GM21360 (cell line): Measurements from ENCODE around the gene ADAM33.

Experiments
- ATAC-seq: cut with Tn5 transposase; IDR thresholded peaks from one replicate; pipeline ENCODE4 v1.9.1; 2021; ENCODE audit warnings: mild to moderate bottlenecking, moderate library complexity; ENCODE audit not compliant: unreplicated experiment

ADAM33 gene

DNA sequence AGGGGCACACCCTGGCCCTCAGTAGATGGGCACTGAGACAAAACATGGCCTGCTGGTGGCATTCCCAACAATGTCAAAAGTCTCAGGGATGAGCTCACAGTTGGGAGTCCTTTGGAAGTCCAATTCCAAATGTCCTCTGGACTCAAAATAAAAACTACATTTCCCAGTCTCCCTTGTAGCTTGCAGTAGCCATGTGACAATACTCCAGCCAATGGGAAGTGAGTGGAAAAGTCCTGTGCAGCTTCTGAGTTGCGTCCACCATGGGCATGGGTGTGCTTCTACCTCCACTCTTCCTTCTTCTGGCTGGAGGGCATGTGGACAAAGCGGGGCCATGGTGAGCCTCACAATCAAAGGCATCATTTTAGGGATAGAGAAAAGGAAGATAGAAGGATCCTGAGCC, 5.8 kb upstream of the ADAM33 start:
- ATAC-seq, result no peak

DNA sequence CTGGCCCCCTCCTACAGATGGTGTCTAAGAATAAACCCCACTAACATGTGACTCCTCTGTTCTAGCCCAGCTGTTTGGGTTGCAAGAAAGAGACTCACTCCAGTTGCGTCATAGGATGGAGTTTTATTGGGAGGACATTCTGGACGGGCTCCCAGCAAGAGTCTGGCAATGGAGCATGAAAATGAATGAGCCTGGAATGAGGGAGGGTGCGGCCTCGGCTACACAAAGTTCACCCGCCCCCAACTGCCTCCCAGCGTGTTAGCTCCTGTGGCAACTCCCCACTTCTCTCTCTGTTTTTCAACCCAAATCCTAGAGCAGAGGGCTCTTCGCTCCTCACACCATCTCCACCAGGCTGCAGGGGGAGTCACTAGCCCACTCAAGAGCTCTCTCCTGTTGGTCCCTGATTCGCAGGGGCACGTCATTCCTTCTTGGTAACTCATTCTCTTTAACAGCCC, 5.1 kb upstream of the ADAM33 start:
- ATAC-seq, result no peak

DNA sequence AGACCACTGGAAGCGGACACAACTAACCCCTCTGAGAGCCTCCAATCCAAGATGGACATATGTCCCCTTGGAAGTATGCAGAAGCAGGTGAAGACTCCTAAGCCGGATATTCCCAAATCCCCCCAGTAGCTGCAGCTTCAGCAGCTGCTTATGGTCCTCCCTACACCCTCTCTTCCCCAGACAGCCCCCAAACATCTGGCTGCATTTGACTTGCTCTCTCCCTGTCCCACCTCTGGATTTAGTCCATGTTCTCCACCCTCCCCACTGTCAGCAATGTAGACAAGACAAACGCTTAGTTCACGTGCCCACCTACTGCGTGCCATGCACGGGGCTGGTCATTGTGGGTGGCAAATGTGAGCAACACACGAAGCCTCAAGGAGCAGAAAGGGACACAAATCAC, 4.6 kb upstream of the ADAM33 start:
- no peak for ATAC-seq

DNA sequence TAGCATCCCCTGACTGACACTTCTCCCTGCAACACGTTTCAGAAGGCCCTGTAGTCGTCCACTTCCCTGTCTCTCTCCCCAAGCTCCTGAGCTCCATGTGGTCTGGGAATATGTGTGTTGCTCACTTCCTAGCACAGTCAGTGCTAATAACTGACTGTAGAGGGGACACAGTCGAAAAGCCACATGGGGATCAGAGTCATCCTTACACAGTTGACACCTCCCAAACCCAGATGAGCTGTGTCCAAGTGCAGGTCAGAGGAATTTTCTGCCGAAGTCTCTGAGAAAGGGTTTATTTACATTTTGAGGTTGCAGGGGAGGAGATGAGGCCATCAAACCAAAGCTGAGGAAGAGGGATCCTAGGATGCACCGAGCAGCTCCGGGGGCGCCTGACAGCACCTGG, 3.5 kb upstream of the ADAM33 start:
- ATAC-seq, result no peak

DNA sequence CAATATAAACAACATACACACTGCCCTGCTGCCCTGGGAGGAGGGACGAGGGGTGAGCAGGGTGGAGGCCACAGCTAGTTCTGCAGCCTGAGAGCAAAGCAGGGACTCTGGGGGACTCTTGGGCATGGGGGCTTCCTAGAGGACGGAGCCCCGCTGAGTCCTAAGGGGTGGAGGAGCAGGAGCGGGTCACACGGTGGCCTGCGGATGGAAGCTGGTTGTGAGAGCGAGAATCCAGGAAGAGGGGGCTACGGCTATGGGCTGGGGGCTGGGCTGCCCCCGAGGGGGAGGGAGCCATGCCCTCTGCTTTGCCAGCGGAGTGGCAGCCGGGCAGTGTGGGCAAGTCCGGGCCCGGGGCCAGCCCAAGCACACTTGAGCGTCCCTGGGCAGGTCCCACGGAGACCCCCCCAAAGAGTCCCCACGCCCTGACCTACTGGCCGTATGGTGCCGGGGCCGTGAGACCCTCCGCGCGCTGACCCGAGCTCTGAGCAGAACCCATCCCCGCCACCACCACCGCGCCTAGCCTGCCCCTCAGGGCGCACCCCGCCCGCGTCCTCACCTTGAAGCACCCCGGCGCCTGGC, 369 bp downstream of the ADAM33 start:
- no peak for ATAC-seq

DNA sequence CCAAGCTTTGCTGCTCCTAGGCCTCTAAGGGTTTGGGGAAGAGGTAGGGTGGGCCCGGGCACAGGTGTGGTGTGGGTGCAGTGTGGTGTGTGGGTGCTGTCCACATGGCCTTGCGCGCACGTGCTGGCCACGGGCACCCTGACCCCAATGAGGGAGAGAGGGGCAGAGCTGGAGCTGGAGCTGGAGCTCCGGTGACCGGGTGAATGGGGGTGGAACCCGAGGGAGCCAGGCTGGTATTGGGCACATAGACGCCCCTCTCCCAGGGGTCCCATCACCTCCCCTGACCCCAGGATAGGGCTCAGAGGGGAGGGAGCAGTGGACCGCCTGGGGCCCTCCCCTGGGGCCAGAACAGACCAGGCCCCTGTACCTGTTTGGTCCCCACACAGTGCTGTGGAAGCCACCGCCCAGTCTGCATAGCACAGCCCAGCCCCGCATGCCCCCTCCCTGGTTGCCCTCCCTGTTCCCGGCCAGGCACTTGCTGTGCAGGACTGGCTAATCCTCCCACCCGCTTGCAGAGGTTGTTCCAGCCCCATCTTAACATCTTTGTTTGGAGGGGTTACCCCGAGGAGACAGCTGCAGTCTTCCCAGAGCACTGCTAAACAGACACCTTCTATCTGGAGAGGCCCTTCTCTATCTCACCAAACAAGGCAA, 984 bp downstream of the ADAM33 start:
- no peak for ATAC-seq

DNA sequence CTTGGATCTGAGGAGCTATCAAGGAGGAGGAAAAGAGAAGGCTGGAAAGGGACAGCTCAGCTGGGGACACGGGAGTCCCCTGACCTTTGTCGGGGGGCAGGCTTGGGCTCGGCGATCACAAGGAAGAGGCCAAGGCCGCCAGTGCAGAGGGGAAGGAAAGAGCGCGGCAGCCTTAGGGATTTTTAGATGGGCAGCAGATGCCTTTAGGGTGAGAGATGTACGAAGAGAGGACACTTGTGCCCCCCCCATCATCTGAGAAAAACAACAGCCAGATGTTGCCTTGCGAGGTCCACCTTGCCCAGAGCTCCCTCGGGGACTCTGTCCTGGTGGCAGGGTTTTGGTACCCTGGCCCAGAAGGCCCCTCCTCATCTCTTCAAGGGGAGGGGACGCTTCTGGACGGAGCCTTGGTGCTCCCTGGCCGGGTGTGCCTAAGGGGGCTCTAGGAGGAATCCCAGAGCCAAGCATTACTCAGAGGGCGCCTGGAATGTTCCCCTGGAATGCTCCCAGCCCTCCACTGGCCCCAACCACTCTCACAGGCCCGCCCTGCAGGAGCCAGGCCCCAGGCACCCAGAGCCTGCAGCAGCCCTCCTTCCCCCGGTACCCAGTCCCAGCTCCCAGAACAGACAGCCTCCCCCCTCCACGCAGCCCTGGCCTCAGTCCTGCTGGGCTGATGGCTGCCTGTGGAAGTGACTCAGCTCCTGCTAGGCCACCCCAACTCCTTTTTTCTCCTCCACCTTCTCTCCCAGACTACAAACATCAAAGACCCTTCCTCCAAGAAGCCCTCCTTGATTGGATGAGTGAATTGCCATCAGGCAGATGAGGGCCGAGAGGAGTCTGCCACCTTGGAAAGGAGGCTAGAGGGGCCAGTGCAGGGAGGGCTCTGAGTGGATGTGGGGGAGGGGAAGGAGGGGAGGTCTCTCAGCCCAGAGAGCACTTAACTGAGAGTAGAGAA, 1.8 kb downstream of the ADAM33 start:
- ATAC-seq, result no peak

DNA sequence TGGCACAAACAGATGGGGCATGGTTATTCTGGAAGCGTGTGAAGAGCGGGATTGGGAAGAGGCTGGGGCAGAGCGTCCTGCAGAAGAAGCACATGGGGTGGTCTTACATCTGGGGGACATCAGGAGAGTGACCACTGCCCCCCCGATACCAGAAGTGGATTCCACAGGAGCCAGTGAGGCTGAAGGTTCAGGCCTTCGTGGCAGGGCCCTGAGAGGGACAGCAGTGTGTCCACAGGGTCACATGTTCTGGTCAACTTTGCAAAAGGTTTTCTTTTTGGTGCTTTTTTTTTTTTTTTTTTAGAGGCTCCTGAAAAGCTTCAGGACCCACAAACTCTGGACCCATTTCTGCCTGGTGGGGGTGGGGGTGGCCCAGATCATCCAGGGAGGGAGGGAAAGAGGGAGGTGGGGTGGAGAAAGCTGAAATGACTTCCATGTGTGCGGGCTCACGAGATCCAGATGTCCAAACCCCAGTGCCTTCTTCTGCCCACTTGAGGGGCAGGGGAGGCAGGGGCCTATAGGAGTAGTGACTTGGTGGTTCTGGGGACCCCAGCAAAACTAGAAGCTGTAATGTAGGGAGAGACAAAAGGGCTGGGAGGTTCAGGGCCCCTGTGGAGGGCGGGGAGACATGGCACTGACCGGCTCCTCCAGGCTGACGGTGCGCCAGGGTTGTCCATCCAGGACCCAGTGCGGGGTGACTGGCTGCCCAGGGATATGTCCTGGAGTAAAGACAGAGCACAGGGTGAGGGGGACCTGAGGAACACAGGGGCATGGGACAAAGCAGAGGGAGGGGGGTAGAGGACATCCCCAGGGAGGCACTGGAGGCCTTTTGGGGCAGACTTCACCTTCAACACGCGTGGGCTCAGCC, 2.7 kb downstream of the ADAM33 start:
- ATAC-seq, result no peak

DNA sequence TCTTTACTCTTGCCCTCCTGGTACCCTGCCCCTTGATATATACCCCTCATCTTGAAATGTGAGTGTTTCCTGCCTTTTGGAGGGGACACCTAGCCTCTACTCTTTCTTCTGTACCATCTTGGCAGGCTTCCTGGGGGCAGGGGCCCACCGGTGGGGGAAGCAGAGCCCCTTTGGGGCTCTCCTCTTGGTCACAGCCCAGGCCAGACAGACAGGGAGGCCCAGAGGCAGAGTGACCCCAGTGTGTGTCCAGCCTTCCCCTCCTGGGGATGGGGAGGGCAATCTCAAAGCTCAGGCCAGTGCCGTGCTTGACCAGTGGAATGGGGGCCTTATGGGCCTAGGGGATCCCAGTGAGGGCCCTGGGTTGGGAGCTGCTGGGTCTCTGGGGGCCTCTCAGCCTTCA, 3.6 kb downstream of the ADAM33 start:
- ATAC-seq, result no peak

DNA sequence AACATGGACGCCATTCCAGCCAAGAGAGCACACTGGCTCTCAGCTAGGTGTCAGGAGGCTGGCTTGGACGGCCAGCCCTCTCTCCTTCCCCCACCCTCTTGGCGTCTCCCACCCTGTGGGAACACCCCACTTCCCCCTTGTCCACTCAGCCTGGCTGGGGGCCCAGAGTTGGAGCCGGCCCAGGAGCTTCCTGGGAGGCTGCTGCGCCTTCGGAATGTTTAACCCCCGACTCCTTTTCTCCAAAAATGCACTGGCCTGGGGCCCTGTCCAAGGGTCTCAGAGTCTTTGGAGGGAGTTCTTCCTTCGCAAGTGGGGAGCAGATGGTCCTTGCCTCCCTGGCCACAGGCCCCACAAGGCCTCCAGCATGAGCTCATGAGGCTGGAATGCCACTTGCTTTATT, 4.1 kb downstream of the ADAM33 start:
- ATAC-seq, result no peak

DNA sequence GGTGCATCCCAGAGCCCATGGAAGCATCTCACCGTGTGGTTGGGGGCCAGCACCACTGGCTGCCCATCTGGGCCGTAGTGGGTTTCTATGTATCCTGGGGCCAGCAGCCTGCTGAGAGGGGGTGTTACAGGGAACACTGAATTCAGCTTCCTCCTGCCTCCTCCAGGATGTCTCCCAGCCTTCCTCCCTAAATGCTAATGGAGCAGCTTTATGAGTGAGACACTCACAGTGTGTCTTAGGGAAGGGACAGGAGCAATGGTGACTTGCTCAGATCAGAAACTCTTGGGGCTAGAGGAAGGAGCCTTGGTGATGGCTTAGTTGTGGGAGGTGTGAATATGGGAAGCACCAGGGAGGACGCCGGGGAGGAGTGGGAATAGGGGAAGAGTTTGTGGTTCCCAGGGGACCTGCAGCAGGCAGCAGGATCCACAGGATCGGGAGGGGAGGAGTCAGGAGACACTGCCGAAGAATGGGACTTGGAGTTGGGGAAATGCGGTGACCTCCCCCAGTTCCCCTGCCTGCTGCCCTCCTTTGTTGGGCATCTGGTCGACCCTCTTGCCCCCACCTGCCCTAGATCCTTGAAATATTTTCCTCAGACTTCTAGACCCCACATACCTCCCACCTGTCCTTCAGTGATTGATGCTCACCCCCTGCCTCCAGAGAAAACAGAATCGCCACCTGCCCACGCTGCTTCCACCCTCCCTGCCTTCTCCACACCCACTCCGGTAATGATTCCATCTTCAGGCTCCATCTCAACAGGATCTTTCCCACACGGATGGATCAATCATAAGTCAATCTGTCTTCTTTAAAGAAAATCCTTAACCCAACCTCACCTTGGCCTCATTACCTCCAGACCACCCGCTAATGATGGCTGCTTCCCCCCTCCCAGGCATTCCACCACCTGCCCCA, 6.6 kb downstream of the ADAM33 start:
- no peak for ATAC-seq

DNA sequence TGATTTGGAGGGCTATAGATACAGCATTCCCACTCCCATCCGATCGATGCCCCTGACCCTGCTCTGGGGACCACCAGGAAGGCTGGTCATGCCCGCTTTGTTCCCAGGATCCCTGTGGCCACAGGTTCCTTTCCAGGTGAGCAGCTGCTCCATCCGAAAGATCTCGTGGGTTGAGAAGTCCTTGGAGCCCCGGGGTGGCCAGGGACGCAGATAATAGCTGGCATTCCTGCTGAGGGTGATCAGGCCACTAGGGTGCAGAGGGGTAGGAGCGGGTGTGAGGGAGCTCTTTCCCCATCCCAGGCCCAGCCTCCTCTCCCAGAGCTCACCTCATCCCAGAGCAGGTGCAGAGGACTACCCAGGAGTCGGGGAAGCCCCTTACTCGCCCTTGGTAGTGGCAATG, 7.4 kb downstream of the ADAM33 start:
- no peak for ATAC-seq

DNA sequence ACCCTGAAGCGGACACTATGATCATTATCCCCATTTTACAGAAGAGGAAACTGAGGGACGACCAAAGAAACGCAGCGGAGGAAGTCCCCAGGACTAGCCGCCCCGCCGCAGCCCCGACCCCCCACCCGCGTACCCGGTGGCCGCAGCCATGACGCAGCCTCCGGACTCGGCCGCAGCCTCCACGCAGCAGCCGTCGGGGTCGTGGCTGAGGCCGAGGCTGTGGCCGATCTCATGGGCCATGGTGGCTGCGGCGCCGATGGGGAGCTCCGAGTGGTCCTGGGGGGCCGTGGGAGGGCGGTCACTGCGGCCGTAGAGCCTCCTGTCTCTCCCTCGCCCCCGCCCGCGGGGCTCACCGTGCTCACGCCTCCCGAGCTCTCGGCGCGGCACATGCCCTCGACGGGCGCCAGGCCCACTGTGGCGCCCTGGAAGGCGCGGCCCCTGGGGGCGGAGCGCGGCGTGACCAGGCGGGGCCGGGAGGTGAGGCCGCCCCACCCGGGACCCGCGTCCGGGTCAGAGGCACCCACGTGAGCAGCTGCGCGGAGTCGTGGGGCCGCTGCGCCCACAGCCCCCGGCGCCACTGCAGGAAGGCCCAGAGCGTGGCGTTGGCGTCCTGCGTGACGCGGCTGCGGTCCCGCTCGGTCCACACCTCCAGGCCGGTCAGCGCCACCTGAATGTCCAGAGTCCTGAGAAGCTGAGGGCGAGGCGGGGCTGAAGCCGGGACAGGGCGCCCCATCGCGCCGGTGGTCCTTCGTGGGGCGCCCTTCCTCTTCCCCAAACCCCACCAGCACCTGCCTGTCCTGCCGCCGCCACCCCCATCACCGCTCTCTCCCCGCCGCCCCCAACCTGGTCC, 8.4 kb downstream of the ADAM33 start:
- ATAC-seq, result no peak

DNA sequence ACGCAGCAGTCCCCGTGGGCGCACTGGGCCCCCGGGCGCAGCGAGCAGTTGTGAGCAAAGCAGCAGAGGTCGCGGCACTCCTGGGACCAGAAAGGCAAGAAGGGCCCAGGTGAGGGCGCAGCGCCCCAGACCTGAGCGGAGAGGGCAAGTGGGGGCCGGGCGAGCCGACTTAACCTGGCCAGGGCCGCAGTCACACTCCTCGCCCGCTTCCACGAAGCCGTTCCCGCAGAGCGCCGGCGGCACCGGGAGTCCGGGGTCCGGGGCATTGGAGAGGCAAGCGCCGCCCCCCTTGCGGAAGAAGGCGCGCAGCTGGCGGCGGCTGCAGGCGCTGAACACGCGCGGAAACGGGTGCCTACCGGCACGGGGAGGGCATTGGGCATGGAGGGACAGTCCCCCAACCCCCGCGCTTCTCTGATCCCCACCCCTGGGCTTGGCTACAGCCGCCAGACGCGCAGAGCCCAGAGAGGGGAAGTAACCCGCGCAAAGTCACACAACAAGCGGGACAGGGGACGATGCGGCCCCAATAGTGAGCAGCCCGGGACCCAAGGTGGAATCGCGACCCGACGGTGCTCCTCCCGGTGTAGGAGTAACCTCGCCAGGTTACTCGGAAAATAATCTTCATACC, 9.2 kb downstream of the ADAM33 start:
- no peak for ATAC-seq

DNA sequence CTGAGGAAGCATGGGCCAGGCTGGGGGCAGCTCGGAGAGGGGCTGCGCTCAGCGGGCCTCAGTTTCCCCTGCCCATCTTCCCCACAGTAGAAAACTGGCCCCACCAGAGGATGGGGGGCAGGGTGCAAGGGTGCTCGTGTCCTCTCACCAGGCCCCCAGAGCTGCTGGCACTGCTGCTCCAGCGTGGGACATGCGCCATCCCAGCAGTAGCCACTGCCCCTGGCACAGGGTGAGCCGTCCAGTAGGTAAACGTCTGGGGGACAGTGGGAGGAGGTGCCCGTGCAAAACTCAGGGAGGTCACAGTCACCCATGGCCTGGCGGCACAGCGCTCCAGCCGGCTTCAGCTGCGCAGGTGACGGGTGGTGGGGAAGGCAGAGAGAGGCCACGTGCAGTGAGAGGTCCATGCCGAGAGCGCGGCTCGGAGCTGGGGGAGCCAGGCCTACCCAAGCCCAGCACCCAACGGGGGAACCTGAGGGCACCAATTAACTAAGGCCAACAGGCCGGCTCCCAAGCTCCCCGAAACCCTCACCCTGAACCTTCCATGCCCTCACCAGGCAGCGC, 9.7 kb downstream of the ADAM33 start:
- ATAC-seq, result no peak

DNA sequence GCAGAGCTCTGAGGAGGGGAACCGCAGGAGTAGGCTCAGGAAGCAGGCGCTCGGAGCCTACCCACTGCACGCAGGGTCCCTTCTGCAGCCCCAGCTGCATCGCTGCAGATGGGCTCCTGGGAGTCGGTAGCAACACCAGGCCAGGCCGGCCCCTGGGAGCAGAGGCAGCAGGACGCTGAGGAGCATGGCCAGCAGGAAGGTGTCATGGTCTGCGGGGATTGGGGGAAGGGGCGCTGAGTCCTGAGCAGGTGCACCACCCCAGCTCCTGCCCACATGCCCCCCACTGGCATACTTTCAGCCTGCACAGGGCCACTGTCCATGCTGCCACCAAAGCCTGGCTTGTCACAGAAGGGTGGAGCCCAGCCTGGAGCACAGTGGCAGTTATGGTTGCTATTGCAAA, 10.9 kb downstream of the ADAM33 start:
- ATAC-seq, result no peak

DNA sequence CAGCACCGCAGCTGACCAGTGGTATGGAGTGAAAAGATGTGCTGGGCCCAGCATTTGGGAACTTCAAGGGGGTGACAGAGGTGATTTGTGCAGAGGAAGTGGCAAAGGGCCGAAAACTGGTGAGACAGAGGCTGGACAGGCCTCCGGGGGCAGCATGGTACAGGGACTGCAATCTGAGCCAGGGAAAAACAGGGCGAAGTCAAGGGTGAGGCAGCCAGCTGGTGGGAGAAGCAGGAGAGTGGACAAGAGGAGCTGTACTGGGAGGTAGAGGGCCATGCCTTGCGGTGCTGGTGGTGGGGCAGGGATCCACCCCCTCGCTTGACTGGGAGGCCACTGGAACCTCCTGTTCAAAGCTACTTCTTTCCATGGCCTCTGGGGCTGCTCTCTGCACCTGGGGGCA, 11.3 kb downstream of the ADAM33 start:
- ATAC-seq, result no peak

DNA sequence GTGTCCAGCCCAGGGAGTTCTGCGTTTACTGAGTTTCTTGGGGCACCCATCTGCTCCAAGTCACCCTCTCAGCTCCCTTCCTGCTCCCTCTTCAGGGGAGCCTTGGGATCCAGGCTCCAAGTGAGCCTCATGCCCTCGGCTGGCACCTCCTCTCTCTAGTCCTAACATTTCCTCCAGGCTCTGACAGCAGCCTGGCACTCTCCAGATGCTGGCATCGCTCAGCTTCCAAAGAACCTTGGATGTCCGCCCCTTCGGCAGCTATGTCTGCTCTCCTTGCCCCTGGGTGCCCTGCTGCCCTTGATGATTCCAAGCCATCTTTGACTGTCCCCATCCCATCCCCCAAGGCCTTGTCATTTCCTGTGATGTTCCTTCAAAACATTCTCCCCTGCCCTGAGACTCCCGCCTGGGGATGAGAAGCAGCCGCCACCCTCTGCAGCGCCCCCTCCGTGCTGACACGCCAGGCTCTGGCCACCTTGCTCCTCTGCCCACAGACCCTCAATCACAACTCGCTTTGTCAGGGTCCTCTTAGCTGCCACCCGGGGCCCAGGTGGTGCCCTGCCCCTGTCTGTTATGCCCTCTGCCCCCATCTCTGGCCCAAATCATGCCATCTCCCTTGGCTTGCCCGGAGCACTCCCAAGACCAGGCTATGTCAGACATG, 12.0 kb downstream of the ADAM33 start:
- ATAC-seq, result no peak
